HG03175 (cell line): ENCODE data around the gene NKIRAS2.

Experiments used
- ATAC-seq: cut with Tn5 transposase; IDR thresholded peaks from one replicate; pipeline ENCODE4 v1.9.1; 2021; ENCODE audit warnings: mild to moderate bottlenecking, moderate library complexity; ENCODE audit not compliant: unreplicated experiment

The NKIRAS2 gene

GRCh38 chr17:42053731-42054500 lies 34.0 kb downstream of the NKIRAS2 start:
- no peak for ATAC-seq

- no peak for ATAC-seq
Measured at GRCh38 chr17:42055027-42055426, 35.1 kb downstream of the NKIRAS2 start.

- no peak for ATAC-seq
Measured at GRCh38 chr17:42055496-42055895, 35.6 kb downstream of the NKIRAS2 start.

GRCh38 chr17:42056635-42057034 lies 36.7 kb downstream of the NKIRAS2 start:
- ATAC-seq, result no peak

- no peak for ATAC-seq
Measured at GRCh38 chr17:42058063-42058462, 38.2 kb downstream of the NKIRAS2 start.

GRCh38 chr17:42059815-42060214 lies 39.9 kb downstream of the NKIRAS2 start:
- no peak for ATAC-seq

- no peak for ATAC-seq
Measured at GRCh38 chr17:42060231-42060630, 40.3 kb downstream of the NKIRAS2 start.

- no peak for ATAC-seq
Measured at GRCh38 chr17:42061646-42062487, 42.0 kb downstream of the NKIRAS2 start.

GRCh38 chr17:42062681-42063080 lies 42.8 kb downstream of the NKIRAS2 start:
- ATAC-seq, result no peak

GRCh38 chr17:42065201-42065600 lies 45.3 kb downstream of the NKIRAS2 start:
- no peak for ATAC-seq

- ATAC-seq, result no peak
Measured at GRCh38 chr17:42067371-42068091, 47.6 kb downstream of the NKIRAS2 start.

- ATAC-seq, result no peak
Measured at GRCh38 chr17:42068979-42069378, 49.1 kb downstream of the NKIRAS2 start.

GRCh38 chr17:42071810-42072209 lies 51.9 kb downstream of the NKIRAS2 start:
- no peak for ATAC-seq

GRCh38 chr17:42072323-42073187 lies 52.7 kb downstream of the NKIRAS2 start:
- ATAC-seq, result no peak
